PC-3 (cell line): ENCODE results near the gene DGLUCY. TPM values are rescaled to one million over a fixed set of nuclear protein-coding genes. Genes with fewer than 3 reads are reported as not detected.
A peak's percentile ranks its signal among the peaks of the same experiment; 100 is the strongest.
"Not testable (repeated sequence)": the region's sequence is repeated elsewhere in the genome, so short reads cannot be mapped to it uniquely, and the experiment has no call there.

Experiments used
- ATAC-seq: fragments of 200-7000 bp; cut with Tn5 transposase; 2 replicates; pipeline ENCODE4 v1.9.1; 2020; ENCODE audit warnings: mild to moderate bottlenecking, moderate library complexity
- BruUV-seq: library from RNA; stranded (reverse); fragments of 400-500 nt; replicated peaks from 2 replicates; lab custom pipeline; 2021; lab: Mats Ljungman, UMichigan
- CTCF ChIA-PET: fragments of 300-600 bp; sonication (Branson Sonifier 250); formaldehyde crosslinking; loops from one replicate; lab custom pipeline; 2022; ENCODE audit warnings: antibody characterized with exemption; lab: Charles Lee
- POLR2A ChIA-PET: fragments of 300-600 bp; sonication (Branson Sonifier 250); formaldehyde crosslinking; loops from one replicate; lab custom pipeline; 2022; ENCODE audit warnings: antibody characterized with exemption; ENCODE audit not compliant: unreplicated experiment; lab: Charles Lee
- DNase-seq: peaks from one replicate; pipeline ENCODE4 v3.0.0-alpha.2; 2015
- H2AFZ ChIP-seq: fragments of 300-600 bp; sonication (generic); 2 replicates; pipeline ENCODE4 v1.6.0; 2016; ENCODE audit warnings: antibody characterized with exemption, low read length
- H3F3A ChIP-seq: fragments of 300-600 bp; sonication (generic); one replicate; pipeline ENCODE4 v1.6.0; 2017; ENCODE audit warnings: antibody characterized with exemption, low read length, control low read depth, mild to moderate bottlenecking; ENCODE audit not compliant: unreplicated experiment
- H3K27ac ChIP-seq: fragments of 300-600 bp; sonication (generic); 2 replicates; pipeline ENCODE4 v1.5.1; 2016; ENCODE audit warnings: mild to moderate bottlenecking, low read length
- H3K27me3 ChIP-seq: fragments of 300-600 bp; sonication (generic); 2 replicates; pipeline ENCODE4 v1.6.1; 2016; ENCODE audit warnings: low read length, mixed read lengths
- H3K36me3 ChIP-seq: fragments of 300-600 bp; sonication (generic); 2 replicates; pipeline ENCODE4 v1.6.1; 2016; ENCODE audit warnings: low read depth, mixed run types, low read length, mixed read lengths
- H3K4me1 ChIP-seq: fragments of 300-600 bp; sonication (generic); 2 replicates; pipeline ENCODE4 v1.5.1; 2016; ENCODE audit warnings: low read length; ENCODE audit not compliant: insufficient read depth
- H3K4me2 ChIP-seq: fragments of 300-600 bp; sonication (generic); 2 replicates; pipeline ENCODE4 v1.6.0; 2016; ENCODE audit warnings: low read length
- H3K4me3 ChIP-seq: fragments of 300-600 bp; sonication (generic); 2 replicates; pipeline ENCODE4 v1.5.1; 2016; ENCODE audit warnings: mild to moderate bottlenecking, low read length, mixed read lengths
- H3K79me2 ChIP-seq: fragments of 300-600 bp; sonication (generic); 2 replicates; pipeline ENCODE4 v1.6.1; 2017; ENCODE audit warnings: low read length, mixed read lengths
- H3K9ac ChIP-seq: fragments of 300-600 bp; sonication (generic); 2 replicates; pipeline ENCODE4 v1.6.0; 2016; ENCODE audit warnings: mild to moderate bottlenecking, low read length
- H3K9me2 ChIP-seq: fragments of 300-600 bp; sonication (generic); replicated peaks from 2 replicates; pipeline ENCODE4 v1.6.1; 2016; ENCODE audit warnings: mixed run types, low read length, mixed read lengths
- H3K9me3 ChIP-seq: fragments of 300-600 bp; sonication (generic); 2 replicates; pipeline ENCODE4 v1.6.1; 2016; ENCODE audit warnings: low read length, mixed read lengths
- H4K20me1 ChIP-seq: fragments of 300-600 bp; sonication (generic); 2 replicates; pipeline ENCODE4 v1.6.1; 2016; ENCODE audit warnings: low read length, mixed read lengths
- EZH2 ChIP-seq: fragments of 300-600 bp; sonication (generic); IDR thresholded peaks from one replicate; pipeline ENCODE4 v1.6.1; 2017; ENCODE audit warnings: antibody characterized with exemption, mild to moderate bottlenecking, low read length; ENCODE audit not compliant: unreplicated experiment
- EZH2phosphoT487 ChIP-seq: fragments of 300-600 bp; sonication (generic); IDR thresholded peaks from 2 replicates; pipeline ENCODE4 v1.6.1; 2018; ENCODE audit warnings: mild to moderate bottlenecking, antibody characterized with exemption, low read length, borderline replicate concordance
- intact Hi-C: fragments of 100-400 bp; cut with micrococcal nuclease; formaldehyde crosslinking; loops from 2 replicates; pipeline ENCODE4 v1.9.0; 2023
- total RNA-seq: library from RNA; depleted of rRNA; stranded (reverse); fragments of >200 nt; gene quantifications from 2 replicates; pipeline ENCODE4 v1.2.3, GENCODE V29; 2014
- TF ChIP-seq, protein P1 (sequence below): fragments of 300-600 bp; sonication (generic); conservative IDR thresholded peaks from 2 replicates; pipeline ENCODE4 v1.5.1; 2017; ENCODE audit warnings: antibody characterized with exemption, low read depth, mild to moderate bottlenecking, low read length

DGLUCY gene
- total RNA-seq, 1 experiment from 2014 or later: 0.84 TPM

DNA sequence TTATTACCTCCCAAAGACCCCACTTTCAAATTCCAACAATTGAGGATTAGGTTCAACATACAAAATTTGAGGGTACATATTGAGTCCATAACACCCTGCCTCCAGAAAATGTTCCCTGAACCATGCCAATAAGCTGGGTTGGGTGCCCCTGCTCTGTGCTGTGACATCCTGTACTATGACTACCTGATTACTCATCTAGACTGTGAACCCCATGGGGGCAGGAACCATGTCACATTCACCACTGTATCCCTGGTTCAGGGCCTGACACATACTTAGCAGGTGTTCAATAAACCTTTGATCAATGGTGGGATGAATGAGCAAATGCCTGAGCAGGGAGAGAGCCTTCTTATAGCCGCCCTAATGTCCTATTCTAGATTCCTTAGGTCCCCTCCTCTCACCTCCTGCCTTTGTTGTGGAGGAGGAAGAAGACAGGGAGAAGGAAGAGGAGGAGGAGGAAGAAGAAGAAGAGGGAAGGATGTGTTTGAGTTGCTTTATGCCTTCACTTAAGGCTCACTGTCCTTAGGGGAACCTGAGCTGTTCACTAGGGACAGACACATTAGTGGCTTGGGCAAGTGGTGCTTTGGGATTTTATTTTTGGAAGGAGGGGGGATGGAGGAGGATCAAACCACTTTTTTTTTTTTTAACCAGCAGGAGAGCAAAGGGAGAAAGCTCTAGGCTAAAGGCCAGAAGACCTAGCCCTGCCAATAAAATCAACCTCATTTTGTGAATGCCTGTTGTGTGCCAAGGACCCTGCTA lies 109.3 kb downstream of the DGLUCY start:
- Histone ChIP-seq H3K36me3 (no peaks in the 10 kb centered on the region), H2AFZ (no peak overlapping the region), H3F3A (no peaks in the 10 kb centered on the region), H3K79me2 (no peaks in the 10 kb centered on the region), H3K9me2 (no peaks in the 10 kb centered on the region), H3K27ac (no peak overlapping the region), H3K4me1 (peaks cover 16% of the 10 kb centered on the region), H3K9ac (no peak overlapping the region), H3K27me3 (no peaks in the 10 kb centered on the region), H3K4me2 (no peak overlapping the region), H3K4me3 (no peak overlapping the region), H4K20me1 (no peaks in the 10 kb centered on the region), H3K9me3 (no peaks in the 10 kb centered on the region)
- intact Hi-C loops: loop anchor here (10.0 kb wide), 1 partner anchor 62 kb away; no protein-coding TSS in a partner anchor
- TF ChIP-seq EZH2: no peak
- TF ChIP-seq EZH2phosphoT487: no peak
- TF ChIP-seq, protein P1, sequence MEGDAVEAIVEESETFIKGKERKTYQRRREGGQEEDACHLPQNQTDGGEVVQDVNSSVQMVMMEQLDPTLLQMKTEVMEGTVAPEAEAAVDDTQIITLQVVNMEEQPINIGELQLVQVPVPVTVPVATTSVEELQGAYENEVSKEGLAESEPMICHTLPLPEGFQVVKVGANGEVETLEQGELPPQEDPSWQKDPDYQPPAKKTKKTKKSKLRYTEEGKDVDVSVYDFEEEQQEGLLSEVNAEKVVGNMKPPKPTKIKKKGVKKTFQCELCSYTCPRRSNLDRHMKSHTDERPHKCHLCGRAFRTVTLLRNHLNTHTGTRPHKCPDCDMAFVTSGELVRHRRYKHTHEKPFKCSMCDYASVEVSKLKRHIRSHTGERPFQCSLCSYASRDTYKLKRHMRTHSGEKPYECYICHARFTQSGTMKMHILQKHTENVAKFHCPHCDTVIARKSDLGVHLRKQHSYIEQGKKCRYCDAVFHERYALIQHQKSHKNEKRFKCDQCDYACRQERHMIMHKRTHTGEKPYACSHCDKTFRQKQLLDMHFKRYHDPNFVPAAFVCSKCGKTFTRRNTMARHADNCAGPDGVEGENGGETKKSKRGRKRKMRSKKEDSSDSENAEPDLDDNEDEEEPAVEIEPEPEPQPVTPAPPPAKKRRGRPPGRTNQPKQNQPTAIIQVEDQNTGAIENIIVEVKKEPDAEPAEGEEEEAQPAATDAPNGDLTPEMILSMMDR: no peak
- ChIA-PET CTCF (interaction anchor here (0.6 kb wide), 1 partner anchor 41 kb away, joined by 3 read pairs; no protein-coding TSS in a partner anchor), POLR2A (no interaction called here)
- 0 out of 2 replicates have a peak, but pooled peaks have one; percentile 29 for ATAC-seq
- no TSS peak for BruUV-seq
- DNase-seq: no peak

DNA sequence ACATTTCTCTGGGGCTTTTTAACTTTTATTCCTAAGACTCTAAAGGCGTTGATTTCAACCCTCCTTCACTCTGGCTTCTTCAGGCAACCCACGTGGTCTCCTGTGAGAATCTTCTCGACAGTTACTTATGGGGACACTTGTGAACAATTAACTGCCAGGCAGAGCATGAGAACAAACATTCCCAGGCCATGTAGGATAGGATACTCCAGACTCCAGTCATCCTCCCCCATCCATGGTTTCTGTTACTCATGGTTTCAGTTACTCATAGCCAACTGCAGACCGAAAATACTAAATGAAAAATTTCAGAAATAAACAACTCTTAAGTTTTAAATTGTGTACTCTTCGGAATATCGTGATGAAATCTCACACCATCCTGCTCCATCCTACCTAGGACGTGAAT lies 111.2 kb downstream of the DGLUCY start:
- peak; percentile 37 for DNase-seq

DNA sequence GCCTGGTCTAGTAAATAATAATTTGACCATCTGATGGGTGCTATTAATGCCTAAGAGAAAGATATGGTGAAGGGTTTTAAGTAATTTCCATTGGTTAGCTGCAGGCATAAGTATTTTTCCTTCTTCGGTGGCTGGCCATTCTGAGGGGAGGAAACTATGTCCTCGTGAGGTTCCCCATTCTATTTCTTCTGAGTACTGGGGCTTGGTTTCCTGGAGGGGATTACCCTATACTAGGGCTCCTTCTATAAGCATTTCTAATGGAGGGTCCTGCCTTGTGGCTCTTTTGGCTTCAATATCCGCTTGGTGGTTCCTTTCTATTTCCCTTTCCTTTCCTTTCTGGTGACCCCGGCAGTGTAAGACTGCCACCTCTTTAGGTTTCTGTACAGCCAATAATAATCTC lies 112.5 kb downstream of the DGLUCY start:
- H3K27ac ChIP-seq, H3K36me3 ChIP-seq, H3K4me3 ChIP-seq, H3K27me3 ChIP-seq, CTCF ChIA-PET, DNase-seq, H3K4me2 ChIP-seq, BruUV-seq, H3K79me2 ChIP-seq, H2AFZ ChIP-seq, POLR2A ChIA-PET, H3K9me3 ChIP-seq, H3F3A ChIP-seq, H4K20me1 ChIP-seq, H3K9me2 ChIP-seq, ATAC-seq, H3K9ac ChIP-seq: not testable (repeated sequence)
- peaks cover 45% of the 10 kb centered on the region for H3K4me1 ChIP-seq
- intact Hi-C loops: loop anchor here (10.0 kb wide), 1 partner anchor 58 kb away; no protein-coding TSS in a partner anchor

More for the DNA sequence above, 111.2 kb downstream of the DGLUCY start:
- H3K4me1 ChIP-seq: peaks cover 34% of the 10 kb centered on the region
- no peaks in the 10 kb centered on the region for H3K27me3 ChIP-seq
- POLR2A ChIA-PET: no interaction called here
- peak overlapping the region; percentile 67 for H3K27ac ChIP-seq
- H3K36me3 ChIP-seq: no peaks in the 10 kb centered on the region
- H3K4me3 ChIP-seq: no peak overlapping the region
- CTCF ChIA-PET: no interaction called here
- no TSS peak for BruUV-seq
- no peak overlapping the region for H2AFZ ChIP-seq
- no peaks in the 10 kb centered on the region for H3K9me2 ChIP-seq
- H3K79me2 ChIP-seq: no peaks in the 10 kb centered on the region
- H3K9me3 ChIP-seq: no peaks in the 10 kb centered on the region
- ATAC-seq: no peak
- intact Hi-C loops: loop anchor here (10.0 kb wide), 1 partner anchor 60 kb away; no protein-coding TSS in a partner anchor
- no peaks in the 10 kb centered on the region for H4K20me1 ChIP-seq
- TF ChIP-seq EZH2 (no peak), EZH2phosphoT487 (no peak)
- TF ChIP-seq, protein P1: no peak
- H3F3A ChIP-seq: no peaks in the 10 kb centered on the region
- no peak overlapping the region for H3K4me2 ChIP-seq
- H3K9ac ChIP-seq: no peak overlapping the region; the same call in 1 of the 2 replicates
